GM12891 (cell line): Measurements from ENCODE around the gene KLHL20.

Source experiments
- POLR2A ChIP-seq: IDR thresholded peaks from 2 replicates; pipeline ENCODE4 v1.6.1; 2011; ENCODE audit warnings: low read depth, low read length, control low read depth
- POLR2AphosphoS5 ChIP-seq: IDR thresholded peaks from 2 replicates; pipeline ENCODE4 v1.6.1; 2011; ENCODE audit warnings: low read depth, low read length, control low read depth
- POU2F2 ChIP-seq: IDR thresholded peaks from 2 replicates; pipeline ENCODE4 v1.6.1; 2011; ENCODE audit warnings: low read depth, mild to moderate bottlenecking, control low read depth, low read length, moderate library complexity
- SPI1 ChIP-seq: IDR thresholded peaks from 2 replicates; pipeline ENCODE4 v1.6.1; 2011; ENCODE audit warnings: low read depth, low read length, control low read depth
- TAF1 ChIP-seq: IDR thresholded peaks from 2 replicates; pipeline ENCODE4 v1.6.1; 2011; ENCODE audit warnings: low read depth, low read length, control low read depth

DNA sequence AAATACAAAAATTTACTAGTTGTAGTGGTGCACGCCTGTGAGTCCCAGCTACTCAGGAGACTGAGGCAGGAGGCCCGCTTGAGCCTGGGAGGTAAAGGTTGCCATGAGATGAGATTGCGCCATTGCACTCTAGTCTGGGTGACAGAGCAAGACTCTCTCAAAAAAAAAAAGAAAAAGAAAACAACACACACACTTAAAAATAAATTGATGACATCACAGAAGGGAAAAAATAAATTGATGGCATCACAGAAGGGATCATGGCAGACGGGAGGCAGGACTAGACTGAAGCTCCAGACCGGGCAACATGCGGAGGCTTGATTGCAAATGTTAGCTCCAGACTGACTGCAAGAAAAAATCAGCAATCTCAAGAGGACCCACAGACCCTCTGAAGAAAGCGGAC, 43.3 kb downstream of the KLHL20 start:
- TF ChIP-seq POLR2AphosphoS5 (no peak), POLR2A (no peak), SPI1 (no peak), TAF1 (no peak), POU2F2 (no peak)
